ENCODE results near the gene APOL1. TPM values are rescaled to one million over a fixed set of nuclear protein-coding genes. Genes with fewer than 3 reads are reported as not detected.
"Not testable (repeated sequence)": the region's sequence is repeated elsewhere in the genome, so short reads cannot be mapped to it uniquely, and the experiment has no call there.

APOL1 gene
- total RNA-seq, 1 donor: 10.3 TPM

- TF ChIP-seq CTCF (IDR thresholded peaks at IDR 0.05; ENCODE audit: insufficient read depth, low read length): no peak
Measured at GRCh38 chr22:36225333-36225922, 27.5 kb upstream of the APOL1 start.

GRCh38 chr22:36226189-36226588 is 26.7 kb upstream of the APOL1 start:
- DNase-seq (ENCODE audit: low read depth): no peak
- TF ChIP-seq CTCF (IDR thresholded peaks at IDR 0.05; ENCODE audit: insufficient read depth, low read length): no peak

More at GRCh38 chr22:36225333-36225922, 27.5 kb upstream of the APOL1 start:
- no peak overlapping the region for H3K4me3 ChIP-seq (ENCODE audit: low read depth, low read length)
- DNase-seq (ENCODE audit: low read depth): no peak

GRCh38 chr22:36227396-36227795 is 25.5 kb upstream of the APOL1 start:
- no peak overlapping the region for H3K4me3 ChIP-seq (ENCODE audit: low read depth, low read length)
- TF ChIP-seq CTCF (IDR thresholded peaks at IDR 0.05; ENCODE audit: insufficient read depth, low read length): no peak
- no peak for DNase-seq (ENCODE audit: low read depth)

More at GRCh38 chr22:36226189-36226588, 26.7 kb upstream of the APOL1 start:
- H3K4me3 ChIP-seq (ENCODE audit: low read depth, low read length): no peak overlapping the region

GRCh38 chr22:36227806-36228205 is 25.1 kb upstream of the APOL1 start:
- no peak for DNase-seq (ENCODE audit: low read depth)
- H3K4me3 ChIP-seq (ENCODE audit: low read depth, low read length): no peak overlapping the region
- TF ChIP-seq CTCF (IDR thresholded peaks at IDR 0.05; ENCODE audit: insufficient read depth, low read length): no peak

- DNase-seq (ENCODE audit: low read depth): not testable (repeated sequence)
Measured at GRCh38 chr22:36228369-36228768, 24.6 kb upstream of the APOL1 start.

GRCh38 chr22:36228944-36229343 is 24.0 kb upstream of the APOL1 start:
- no peak for DNase-seq (ENCODE audit: low read depth)
- no peak overlapping the region for H3K4me3 ChIP-seq (ENCODE audit: low read depth, low read length)
- TF ChIP-seq CTCF (IDR thresholded peaks at IDR 0.05; ENCODE audit: insufficient read depth, low read length): no peak

More at GRCh38 chr22:36228369-36228768, 24.6 kb upstream of the APOL1 start:
- not testable (repeated sequence) for H3K4me3 ChIP-seq (ENCODE audit: low read depth, low read length)

GRCh38 chr22:36229649-36230048 is 23.3 kb upstream of the APOL1 start:
- H3K4me3 ChIP-seq (ENCODE audit: low read depth, low read length); DNase-seq (ENCODE audit: low read depth): not testable (repeated sequence)

GRCh38 chr22:36231051-36231450 is 21.9 kb upstream of the APOL1 start:
- H3K4me3 ChIP-seq (ENCODE audit: low read depth, low read length); DNase-seq (ENCODE audit: low read depth): not testable (repeated sequence)
